PC-9 (cell line): ENCODE results near the gene IRAK2.

Source experiments
- CTCF ChIP-seq: fragments of 200-600 bp; sonication (generic); conservative IDR thresholded peaks from 2 replicates; pipeline ENCODE4 v1.6.1; 2017; ENCODE audit warnings: mixed run types, antibody characterized with exemption, mild to moderate bottlenecking, moderate library complexity
- EZH2 ChIP-seq: fragments of 200-600 bp; sonication (generic); IDR thresholded peaks from 2 replicates; pipeline ENCODE4 v1.8.0; 2017; ENCODE audit warnings: antibody characterized with exemption, low read depth

- no peak for TF ChIP-seq CTCF
- TF ChIP-seq EZH2: no peak
These were observed 16.1 kb downstream of the IRAK2 start for GRCh38 chr3:10180738-10181295.
